GM04504 (cell line): ENCODE data around the gene NAA25.
A peak's percentile ranks its signal among the peaks of the same experiment; 100 is the strongest.
"Not testable (repeated sequence)": the region's sequence is repeated elsewhere in the genome, so short reads cannot be mapped to it uniquely, and the experiment has no call there.

Experiments
- DNase-seq: peaks from one replicate; pipeline ENCODE4 v3.0.0-alpha.2; 2012; ENCODE audit warnings: low read depth

Gene NAA25

DNA sequence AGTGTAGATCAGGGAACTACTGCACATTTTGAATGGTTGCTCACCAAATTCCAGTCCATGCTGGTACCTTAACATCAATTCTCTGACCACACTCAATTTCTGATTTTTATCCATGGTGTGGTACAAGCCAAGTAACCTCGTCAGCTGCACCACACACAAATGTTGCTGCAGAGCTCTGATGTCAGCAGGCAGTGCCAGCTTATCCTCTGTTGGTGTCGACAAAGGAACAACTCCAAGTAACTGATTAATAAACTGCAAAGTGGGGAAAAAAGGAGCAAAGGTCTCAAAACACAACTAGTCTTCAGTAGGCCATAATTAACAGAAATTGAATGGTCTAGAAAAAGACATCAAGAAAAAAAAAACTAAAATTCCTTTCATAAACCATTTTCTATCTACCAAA, 47.4 kb downstream of the NAA25 start:
- no peak for DNase-seq

DNA sequence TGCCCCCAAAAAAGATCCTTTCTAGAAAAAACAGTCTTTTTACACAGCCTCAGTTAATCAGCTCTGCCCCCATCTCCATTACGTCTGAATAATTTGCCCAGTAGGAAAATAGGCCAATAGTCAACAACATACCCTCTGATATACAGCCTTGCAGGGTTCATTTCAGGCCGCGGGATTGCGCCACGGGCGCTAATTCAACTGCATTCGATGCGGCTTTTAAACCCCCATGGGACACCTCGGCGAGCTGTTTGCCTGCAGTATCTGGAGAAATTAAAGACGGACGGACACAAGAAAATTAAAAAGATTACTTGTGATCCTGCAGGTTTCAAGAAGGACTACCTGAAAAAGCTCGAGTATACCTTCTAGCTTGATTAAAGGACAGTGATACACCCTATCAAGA, 59.2 kb downstream of the NAA25 start:
- DNase-seq, result no peak

DNA sequence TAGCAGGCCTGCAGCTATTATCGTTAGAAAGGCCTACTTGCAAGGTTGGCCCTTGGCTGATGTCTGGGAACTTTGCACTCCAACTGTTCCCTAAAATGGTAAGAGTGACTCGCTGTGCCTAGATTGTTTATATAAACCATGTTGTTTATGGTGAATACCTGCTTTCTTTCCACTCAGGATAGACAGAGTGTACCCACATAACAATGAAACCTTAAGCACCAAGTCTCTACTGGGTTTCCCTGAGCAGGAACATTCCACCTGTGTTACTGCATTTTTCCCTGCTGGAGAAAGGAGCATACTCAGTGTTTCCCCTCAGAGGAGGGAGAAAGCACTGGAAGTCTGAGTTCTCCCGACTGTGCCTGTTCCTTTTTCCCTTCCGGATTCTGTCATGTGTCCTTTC, 62.6 kb downstream of the NAA25 start:
- no peak for DNase-seq

DNA sequence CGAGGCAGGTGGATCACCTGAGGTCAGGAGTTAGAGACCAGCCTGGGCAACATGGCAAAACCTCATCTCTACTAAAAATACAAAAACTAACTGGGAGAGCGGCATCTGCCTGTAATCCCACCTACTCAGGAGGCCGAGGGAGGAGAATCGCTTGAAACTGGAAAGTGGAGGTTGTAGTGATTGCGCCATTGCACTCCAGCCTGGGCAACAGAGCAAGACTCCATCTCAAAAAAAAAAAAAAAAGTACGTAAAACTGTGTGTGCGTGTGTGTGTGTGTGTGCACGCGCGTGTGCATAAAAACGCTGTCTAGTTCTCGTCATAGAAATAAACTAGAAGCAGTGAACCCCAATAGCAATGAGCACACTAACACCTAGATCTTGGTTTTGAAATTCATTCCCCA, 72.0 kb downstream of the NAA25 start:
- DNase-seq, result not testable (repeated sequence)

DNA sequence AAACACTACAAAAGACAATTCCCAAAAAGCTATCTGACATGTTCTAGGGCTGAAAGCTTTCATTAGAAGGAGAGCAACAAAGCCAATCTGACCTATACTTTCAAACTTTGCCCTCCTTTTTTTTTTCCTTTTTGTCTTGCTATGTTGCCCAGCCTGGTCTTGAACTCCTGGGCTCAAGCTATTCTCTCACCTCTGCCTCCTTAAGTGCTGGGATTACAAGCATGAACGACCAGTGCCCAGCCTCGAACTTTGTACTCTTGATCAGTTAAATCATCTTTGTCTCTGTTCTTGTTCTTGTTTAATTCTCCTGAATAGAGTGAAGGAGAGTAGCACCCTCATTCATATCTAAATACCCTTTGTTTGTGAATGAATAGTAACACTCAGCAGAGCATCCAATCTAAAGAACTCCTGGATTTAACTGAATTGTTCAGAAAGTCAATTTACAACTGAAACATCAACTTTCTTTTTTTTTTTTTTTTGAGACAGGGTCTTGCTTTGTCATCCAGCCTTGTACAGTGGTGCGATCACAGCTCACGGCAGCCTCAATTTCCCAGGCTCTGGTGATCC, 73.3 kb downstream of the NAA25 start:
- DNase-seq, result no peak

DNA sequence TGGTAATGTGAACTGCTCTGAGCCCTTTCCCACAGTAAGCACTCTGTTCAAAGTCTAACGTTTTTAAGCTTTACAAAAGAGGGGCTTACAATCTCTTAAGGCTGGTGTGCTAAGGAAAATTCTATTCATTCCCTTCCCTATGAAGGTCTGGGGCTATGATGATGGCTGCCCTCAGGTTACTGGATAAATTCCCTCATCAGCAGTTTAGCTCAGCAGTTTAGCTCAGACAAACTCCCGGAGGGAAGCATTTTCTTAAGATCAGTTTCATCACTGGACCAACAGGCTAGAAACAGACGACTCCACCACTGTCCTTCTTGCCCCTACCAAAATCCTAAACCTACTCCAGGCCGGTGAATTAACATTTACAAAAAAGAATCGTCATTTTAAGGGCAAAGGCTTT, 76.3 kb downstream of the NAA25 start:
- no peak for DNase-seq

DNA sequence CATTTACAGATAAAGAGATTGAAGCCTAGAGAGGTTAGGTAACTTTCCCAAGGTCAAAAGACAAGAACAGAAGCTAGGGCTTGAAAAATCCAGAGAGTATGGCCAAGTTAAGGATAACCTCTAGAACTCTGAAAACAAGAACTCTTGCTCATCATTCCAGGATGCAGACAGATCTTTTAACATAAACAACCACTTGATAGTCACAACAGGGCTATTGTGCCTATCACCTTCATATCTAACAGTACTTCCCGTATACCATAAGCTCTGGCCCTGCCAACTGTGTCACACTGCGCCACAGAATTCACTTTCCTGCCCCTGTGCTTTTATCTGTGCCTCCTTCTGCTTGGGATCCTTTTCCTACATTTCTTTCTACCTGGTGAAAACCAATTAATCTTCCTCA, 77.1 kb downstream of the NAA25 start:
- no peak for DNase-seq

DNA sequence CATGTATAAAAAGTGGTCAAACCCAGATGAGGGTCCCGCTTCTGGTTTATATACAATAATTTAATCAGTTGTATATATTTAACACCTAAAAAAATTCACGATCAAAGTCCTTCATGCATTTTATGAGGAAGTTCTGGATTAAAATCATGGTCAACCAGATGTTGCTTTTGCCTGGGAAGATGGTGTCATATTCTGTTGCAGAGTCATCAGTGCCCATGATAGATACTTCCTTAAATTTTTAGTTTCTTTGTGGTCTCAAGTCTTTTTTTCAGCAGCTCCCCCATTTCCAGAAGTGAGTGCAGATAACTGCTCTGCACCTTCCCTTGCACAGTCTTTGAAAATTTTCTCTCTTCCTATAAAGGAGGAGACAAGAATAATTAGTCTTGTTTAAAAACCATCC, 79.3 kb downstream of the NAA25 start:
- DNase-seq, result no peak

DNA sequence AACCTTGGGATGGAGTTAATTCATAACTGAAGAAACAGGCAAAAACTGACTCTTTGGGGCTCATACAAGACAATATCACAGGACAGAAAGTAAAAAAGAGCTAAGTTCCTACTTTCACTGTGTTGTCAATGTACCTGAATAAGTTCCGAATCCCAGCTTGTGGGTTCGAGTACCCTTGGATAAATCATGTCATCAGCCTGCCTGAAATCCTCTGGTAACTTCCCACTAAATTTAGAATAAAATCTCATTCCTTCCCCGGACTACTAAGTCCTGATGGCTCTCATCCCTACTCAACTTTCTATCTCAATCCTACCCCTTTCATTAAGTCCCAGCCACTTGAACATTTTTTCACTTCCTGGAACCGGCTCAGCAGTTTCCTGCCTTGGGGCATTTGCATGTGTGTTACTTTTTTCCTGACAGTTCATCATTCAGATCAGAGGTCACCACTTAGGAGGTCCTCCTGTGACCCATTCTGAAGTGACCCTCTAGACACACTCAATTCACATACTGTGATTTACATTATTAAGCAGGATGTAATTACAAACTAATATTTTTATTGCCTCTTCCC, 82.7 kb downstream of the NAA25 start:
- no peak for DNase-seq

DNA sequence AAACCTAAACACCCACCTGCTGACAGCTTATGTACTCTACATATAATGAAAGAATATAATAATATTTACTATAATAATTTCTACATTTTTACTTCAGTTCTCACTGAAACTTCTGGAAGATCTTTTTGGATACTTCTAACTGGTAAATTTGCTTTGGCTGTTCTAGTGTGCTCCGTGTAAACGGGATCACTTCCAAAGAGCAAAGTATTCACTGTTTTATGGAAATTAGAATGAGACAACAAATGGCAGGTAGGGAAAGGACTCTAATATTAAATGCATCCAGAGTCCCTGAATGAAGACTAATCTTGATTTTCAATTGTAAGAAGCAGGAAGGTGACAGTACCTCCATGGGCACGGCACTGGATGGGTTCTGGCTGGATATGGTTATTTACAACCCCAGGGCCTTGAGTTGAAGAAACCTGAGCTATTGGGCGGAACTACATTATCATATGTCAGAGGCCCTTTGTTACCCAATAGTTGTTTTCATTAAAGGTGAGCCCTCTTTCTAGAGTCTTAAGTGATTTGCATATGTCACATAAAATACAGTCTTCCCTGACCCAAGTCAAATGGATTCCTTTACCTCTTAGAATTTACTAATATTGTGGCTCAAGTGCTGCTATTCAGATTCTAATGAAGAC, 84.7 kb downstream of the NAA25 start:
- no peak for DNase-seq

DNA sequence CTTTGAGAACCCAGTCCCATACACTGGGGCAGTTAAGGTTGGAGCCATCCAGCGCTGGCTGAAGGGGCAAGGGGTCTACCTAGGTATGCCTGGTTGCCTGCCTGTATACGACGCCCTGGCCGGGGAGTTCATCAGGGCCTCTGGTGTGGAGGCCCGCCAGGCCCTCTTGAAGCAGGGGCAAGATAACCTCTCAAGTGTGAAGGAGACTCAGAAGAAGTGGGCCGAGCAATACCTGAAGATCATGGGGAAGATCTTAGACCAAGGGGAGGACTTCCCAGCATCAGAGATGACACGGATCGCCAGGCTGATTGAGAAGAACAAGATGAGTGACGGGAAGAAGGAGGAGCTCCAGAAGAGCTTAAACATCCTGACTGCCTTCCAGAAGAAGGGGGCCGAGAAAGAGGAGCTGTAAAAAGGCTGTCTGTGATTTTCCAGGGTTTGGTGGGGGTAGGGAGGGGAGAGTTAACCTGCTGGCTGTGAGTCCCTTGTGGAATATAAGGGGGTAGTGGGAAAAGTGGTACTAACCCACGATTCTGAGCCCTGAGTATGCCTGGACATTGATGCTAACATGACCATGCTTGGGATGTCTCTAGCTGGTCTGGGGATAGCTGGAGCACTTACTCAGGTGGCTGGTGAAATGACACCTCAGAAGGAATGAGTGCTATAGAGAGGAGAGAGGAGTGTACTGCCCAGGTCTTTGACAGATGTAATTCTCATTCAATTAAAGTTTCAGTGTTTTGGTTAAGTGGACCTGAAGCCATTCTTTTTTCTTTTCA, 86.2 kb downstream of the NAA25 start:
- no peak for DNase-seq

DNA sequence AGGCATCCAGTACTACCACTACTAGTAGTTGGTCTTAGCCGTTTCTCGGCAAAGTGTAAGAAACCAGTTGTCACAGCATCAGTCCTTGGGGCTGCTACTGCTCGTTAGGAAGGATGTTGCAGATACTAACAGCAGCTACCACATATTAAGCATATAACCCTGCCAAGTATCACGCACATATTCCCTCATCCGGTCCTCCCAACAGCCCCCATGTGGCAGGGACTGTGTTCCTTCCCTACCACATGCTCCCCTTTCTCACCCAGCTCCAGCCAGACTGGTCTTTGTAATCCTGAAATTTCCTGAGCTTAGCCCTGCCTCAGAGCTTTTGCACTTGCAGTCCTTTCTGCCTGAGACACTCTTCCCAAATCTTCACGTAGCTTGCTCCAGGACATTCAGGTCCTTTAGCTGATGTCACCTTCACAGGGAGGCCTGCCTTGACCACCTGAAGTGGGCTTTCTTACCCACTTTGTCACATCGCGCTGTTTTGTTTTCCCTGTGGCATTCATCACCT, 87.6 kb downstream of the NAA25 start:
- DNase-seq, result no peak

DNA sequence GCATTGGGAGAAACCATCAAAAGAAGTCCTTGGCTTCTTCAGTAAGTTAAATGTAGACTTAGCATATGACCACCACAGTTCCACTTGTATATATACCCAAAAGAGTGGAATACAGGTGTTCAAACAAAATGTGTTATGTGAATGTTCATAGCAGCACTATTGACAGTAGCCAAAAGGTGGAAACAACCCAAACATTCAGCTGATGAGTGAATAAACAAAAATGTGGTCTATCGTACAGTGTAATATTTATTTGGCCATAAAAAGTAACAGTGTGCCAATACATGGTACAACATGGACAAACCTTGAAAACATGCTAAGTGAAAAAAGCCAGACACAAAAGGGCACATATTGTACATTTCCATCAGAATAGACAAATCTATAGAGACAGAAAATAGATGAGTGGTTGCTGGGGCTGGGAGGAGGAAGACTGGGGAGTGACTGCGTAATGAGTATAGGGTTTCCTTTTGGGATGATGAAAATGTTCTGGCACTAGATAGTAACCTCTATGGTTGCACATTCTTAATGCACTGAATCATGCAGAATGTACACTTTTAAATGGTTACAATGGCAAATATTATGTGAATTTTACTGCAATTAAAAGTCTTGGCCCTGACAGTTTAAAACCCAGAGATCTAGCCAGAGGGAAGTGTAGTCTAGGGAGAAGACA, 89.9 kb downstream of the NAA25 start:
- peak; percentile 19 for DNase-seq

DNA sequence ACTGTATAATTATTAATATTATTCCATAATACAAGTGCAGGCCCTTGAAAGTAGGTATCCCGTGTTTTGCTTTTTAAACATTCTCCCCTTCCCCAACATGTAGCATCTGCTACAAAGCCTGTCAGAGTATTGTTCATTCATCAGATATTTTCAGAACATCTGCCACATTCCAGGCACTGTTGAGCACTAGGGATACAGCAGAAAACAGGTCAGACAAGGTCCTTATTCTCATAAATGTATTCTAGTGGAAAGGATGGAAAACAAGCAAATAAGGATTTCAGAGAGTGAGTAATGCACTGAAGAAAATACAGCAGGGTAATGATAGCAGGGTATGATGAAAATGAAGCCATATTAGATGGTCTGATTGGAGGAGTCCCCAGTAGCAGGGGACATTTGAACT, 91.5 kb downstream of the NAA25 start:
- DNase-seq, result no peak

DNA sequence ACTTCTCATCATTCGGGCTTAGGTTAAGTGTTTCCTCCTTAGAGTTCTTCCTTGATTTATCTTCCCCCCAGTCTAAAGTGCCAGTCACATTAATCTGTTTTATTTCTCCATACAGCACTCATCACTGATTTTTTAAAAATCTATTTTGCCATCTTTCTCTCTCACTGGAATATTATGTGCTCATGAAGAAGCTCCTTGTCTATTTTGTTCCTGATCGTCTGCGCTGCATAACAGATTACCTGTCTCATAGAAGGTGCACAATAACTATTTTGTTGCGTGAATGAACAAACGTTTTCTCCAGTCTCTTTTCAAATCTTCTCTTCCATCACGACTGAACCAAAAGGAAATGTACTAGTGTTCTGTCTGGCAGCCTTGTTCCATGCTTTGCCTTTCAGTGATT, 92.6 kb downstream of the NAA25 start:
- no peak for DNase-seq

DNA sequence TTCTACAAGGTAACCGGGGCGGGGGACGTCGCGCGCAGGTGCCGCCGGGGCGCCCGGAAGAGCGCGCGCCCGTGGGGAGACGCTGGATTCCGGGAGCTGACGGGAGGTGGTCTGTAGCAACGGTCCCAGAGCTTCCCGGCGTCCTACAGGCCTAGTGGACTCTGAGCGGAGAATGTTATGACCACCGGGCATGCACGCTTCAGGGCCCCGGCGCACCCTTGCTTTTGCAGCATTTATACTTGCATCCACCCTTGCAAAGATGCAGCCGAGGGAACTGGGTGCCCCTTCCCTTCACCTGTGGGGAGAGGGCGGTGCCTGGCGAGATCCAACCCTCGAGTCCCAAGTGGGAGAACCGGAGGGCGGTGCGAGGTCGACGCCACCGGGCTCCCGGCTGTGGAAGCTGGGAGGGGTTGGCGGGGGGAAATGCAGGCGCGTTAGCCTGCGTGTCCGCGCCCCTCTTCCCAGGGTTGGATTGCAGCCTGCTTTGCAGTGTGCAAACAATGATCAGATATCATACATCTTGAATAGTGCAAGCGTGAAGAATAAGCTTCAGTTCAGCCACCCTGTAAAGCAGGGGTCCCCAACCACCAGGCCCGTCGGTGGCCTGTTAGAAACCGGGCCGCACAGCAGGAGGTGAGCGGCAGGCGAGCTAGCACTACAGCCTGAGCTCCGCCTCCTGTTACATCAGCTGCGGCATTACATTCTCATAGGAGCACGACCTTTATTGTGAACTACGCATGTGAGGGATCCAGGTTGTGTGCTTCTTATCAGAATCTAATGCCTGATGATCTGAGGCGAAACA, 94.8 kb downstream of the NAA25 start:
- peak; percentile 44 for DNase-seq

DNA sequence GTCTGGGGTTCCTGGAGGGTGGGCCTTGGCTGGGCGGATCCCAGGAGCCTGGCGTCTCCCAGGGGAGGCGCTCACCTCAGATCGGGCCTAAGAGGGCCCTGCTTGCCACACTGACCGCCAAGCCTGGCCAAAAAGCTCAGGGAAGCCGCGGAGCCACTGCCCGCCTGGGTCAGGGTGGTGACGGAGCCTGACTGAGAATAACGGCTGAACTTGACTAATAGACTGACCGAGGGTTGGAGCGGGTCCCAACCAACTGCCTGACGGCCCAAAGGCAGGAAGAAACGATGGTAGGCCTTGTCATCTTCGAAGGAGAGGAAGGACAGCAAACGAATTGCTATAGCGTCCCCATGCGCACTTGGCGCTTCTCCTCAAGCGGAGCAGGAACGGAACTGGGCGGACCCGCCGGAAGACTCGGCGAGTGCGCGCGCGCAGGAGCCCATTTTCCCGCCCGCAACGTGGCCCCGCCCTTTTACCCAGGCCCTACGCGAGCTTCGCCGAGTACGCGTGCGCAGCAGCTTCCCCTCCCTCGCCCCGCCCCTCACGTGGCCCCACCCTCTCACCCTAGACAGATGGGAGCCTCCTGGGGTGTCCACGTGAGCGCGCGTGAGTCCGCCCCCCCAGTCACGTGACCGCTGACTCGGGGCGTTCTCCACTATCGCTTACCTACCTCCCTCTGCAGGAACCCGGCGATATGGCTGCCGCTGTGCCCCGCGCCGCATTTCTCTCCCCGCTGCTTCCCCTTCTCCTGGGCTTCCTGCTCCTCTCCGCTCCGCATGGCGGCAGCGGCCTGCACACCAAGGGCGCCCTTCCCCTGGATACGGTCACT, 95.6 kb downstream of the NAA25 start, which contains the start of the genes ERP29 and TMEM116:
ERP29 (plus strand) TSS at position 652 of the 826 bp plus-strand sequence; CDS start at position 692, 40 bp downstream.
TMEM116 (minus strand) TSS at position 391 of the 826 bp plus-strand sequence. CDS start 7,895 bp downstream, outside the sequence.
- DNase-seq, result peak; percentile 98

DNA sequence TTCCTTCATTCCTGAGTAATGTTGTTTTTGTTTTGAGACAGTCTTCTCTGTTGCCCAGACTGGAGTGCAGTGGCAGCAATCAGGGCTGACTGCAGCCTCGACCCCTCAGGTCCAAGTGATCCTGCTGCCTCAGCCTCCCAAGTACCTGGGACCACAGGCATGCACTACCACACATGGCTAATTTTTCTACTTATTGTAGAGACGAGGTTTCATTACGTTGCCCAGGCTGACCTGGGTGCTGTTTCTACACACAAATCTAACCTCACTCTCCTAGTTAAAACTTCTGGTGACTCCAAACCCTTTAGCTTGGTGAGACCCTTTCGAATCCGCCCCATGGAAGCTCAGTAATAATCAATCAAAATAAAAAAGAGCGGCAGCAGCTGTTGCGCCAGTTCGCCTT, 96.9 kb downstream of the NAA25 start:
- DNase-seq, result no peak

DNA sequence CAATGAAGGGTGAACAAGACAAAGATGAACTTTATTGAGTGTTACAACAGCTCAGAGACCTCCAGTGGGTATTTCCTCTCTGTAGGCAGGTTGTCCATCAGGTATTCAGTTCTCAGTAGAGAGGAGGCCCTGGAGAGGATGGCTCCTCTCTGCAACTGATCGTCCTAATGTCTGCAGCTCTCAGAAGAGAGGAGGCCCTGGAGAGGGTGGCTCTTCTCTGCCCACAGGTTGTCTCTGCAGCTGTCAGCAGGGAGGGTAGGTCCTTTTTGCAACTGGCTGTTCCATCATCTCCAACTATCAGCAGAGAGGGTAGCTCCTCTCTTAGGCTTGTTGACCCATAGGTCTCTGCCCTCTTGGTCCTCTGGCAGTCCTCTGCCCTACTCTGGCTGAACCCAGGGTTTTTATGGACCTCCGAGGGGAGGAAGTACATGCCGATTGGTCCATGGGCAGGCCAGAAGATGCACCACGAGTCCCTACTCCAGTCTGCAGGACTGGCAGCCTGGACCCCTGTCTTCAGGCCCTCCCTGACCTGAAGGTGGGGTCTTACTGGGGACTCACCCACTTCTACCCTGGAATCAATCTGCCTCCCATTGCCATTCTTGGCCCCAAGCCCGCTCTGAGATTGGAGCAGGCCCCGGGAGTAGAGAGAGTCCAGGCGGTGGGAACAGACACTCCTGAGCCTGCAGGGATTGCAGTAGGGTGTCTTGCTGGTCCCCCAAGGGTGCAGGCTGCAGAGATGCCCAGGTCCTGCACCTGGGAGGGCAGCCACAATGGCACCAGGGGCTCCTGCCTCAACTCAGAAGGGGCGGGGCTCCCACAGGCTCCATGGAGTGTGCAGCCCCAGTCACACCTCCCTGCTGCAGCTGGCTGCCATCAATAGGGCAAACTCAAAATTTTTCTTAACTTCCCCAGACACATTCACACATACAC, 97.9 kb downstream of the NAA25 start:
- DNase-seq, result no peak
